Lower lobe of right lung (tissue), 2 donors: Measurements from ENCODE around the gene SULT4A1. TPM values are rescaled to one million over a fixed set of nuclear protein-coding genes. Genes with fewer than 3 reads are reported as not detected.

Experiments
- ATAC-seq, 2 donors: fragments of 200-7000 bp; cut with Tn5 transposase; one replicate each; pipeline ENCODE4 v1.9.1; 2020 to 2022; ENCODE audit warnings: mild to moderate bottlenecking in 2 of 2, moderate library complexity in 2 of 2
- DNase-seq: peaks from one replicate; pipeline ENCODE4 v3.0.0-alpha.2; 2020
- H3K27ac ChIP-seq: fragments of 200-600 bp; one replicate; pipeline ENCODE4 v1.8.0; 2022
- H3K27me3 ChIP-seq: fragments of 200-600 bp; one replicate; pipeline ENCODE4 v1.8.0; 2022; ENCODE audit warnings: low read depth
- H3K36me3 ChIP-seq: fragments of 200-600 bp; one replicate; pipeline ENCODE4 v1.8.0; 2022; ENCODE audit warnings: mild to moderate bottlenecking
- H3K4me1 ChIP-seq: fragments of 200-600 bp; one replicate; pipeline ENCODE4 v1.8.0; 2022
- H3K4me3 ChIP-seq: fragments of 200-600 bp; one replicate; pipeline ENCODE4 v1.8.0; 2022; ENCODE audit warnings: mild to moderate bottlenecking
- H3K9me3 ChIP-seq: fragments of 200-600 bp; one replicate; pipeline ENCODE4 v1.8.0; 2022
- intact Hi-C: fragments of 100-400 bp; cut with DNase I; formaldehyde crosslinking; loops from one replicate; pipeline ENCODE4 v1.11.0; 2022
- total RNA-seq: library from RNA; stranded (reverse); fragmentation: NEBNext Ultra II Directional; extraction: Animal tissue kit (Norgen Biotek cat#: 25700); gene quantifications from one replicate; pipeline ENCODE4 v1.2.1, GENCODE V29; 2021
- TF ChIP-seq, protein P1 (sequence below): fragments of 200-600 bp; IDR thresholded peaks from one replicate; pipeline ENCODE4 v1.8.0; 2022; ENCODE audit warnings: antibody characterized with exemption, mild to moderate bottlenecking
- donor health status: DM: no; HTN: yes; CAD: no; lungs with severe emphysema.

The SULT4A1 gene
- total RNA-seq, 1 donor from 2014 or later, result not detected

DNA sequence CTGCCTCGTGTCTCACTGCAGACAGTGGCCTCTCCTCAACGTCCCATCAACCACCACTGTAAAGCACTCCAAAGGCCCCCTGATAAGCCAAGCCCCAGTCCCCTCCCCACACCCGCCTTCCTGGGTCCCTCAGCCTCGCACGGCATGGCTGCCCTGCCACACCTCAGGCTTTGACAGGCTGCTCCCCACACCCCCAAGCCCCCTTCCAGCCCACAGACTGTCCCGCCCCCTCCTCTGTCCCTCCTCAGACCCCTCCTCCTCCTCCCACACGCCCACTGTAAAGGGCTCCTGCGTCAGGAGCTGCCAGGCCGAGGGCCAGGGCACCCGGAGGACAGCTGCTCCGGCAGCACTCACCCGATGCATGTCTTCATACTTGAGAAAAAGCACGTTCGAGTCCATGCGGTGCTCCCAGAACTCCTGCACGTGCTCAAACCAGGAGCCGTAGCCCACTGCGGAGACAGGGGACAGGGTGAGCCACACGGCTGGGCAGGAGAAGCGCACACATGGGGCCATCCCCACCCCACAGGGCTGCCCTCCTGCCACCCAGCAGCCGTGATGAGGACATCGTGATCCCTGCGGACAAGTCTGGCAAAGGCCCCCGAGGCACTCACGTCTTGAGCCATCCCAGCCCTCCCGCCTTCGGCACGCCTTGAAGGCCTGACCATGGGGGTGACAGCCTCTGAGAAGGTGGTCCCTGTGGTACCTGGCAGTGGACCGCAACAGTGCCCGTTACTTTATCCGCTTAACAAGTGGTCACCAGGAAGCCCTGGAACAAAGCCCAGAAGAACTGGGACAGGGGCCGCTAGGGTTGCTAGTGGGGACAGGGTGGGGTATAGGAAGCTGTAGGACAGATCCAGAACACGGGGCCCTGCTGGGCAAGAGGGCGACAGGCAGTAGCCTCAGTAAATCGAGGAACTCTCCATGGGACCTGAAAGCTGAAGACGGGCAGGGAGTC lies 28.8 kb downstream of the SULT4A1 start:
- Histone ChIP-seq H3K4me3 (no peak overlapping the region), H3K9me3 (no peaks in the 10 kb centered on the region), H3K27ac (no peak overlapping the region), H3K36me3 (no peaks in the 10 kb centered on the region), H3K4me1 (no peaks in the 10 kb centered on the region), H3K27me3 (peaks cover 13% of the 10 kb centered on the region)
- intact Hi-C loops, result no loop called here
- peak; percentile 30 for DNase-seq
- no peak for ATAC-seq
- TF ChIP-seq, protein P1, sequence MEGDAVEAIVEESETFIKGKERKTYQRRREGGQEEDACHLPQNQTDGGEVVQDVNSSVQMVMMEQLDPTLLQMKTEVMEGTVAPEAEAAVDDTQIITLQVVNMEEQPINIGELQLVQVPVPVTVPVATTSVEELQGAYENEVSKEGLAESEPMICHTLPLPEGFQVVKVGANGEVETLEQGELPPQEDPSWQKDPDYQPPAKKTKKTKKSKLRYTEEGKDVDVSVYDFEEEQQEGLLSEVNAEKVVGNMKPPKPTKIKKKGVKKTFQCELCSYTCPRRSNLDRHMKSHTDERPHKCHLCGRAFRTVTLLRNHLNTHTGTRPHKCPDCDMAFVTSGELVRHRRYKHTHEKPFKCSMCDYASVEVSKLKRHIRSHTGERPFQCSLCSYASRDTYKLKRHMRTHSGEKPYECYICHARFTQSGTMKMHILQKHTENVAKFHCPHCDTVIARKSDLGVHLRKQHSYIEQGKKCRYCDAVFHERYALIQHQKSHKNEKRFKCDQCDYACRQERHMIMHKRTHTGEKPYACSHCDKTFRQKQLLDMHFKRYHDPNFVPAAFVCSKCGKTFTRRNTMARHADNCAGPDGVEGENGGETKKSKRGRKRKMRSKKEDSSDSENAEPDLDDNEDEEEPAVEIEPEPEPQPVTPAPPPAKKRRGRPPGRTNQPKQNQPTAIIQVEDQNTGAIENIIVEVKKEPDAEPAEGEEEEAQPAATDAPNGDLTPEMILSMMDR, result no peak

DNA sequence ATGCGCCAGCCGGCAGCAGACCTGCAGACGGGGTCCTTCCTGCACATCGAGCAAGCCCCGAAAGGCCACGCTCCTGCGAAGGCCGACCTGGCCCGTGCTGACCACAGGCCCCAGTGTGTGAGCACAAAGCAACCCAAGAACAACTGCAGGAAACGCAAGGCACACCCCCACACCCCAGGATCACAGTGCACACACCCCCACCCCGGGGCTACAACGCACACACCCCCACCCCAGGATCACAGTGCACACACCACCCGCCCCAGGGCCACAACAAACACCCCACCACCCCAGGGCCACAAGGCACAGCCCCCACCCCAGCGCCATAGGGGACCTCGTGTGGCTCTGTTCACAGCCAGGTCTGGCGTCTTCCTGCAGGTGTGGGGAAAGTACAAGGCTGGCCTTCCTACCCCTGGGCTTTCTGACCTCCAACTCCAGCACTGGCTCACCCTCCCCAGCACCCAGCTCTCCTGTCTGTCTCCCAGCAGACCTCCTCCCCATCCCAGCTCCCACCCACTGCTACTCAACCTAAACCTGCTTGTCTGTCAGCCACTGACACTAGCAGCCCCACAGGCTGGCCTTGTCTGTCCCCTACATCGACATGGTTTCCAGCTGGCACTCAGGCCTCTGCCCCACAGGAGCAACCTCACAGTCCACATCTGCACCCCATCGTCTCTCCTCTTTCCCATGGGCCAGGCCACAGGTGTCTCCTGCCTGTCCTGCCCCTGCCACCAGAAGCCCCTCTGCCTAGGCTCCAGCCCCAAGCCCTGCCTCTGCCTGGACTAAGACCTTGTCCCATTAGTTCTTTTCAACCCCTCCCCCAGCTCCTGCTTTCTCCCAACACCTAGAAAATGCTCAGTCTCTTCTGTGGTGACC lies 29.7 kb downstream of the SULT4A1 start:
- H3K4me1 ChIP-seq, result no peaks in the 10 kb centered on the region
- no peaks in the 10 kb centered on the region for H3K36me3 ChIP-seq
- ATAC-seq (no peak), DNase-seq (peak; percentile 43)
- intact Hi-C loops, result no loop called here
- H3K27ac ChIP-seq, result no peak overlapping the region
- TF ChIP-seq, protein P1, result no peak
- H3K4me3 ChIP-seq, result no peak overlapping the region
- no peaks in the 10 kb centered on the region for H3K9me3 ChIP-seq
- H3K27me3 ChIP-seq, result peaks cover 13% of the 10 kb centered on the region

DNA sequence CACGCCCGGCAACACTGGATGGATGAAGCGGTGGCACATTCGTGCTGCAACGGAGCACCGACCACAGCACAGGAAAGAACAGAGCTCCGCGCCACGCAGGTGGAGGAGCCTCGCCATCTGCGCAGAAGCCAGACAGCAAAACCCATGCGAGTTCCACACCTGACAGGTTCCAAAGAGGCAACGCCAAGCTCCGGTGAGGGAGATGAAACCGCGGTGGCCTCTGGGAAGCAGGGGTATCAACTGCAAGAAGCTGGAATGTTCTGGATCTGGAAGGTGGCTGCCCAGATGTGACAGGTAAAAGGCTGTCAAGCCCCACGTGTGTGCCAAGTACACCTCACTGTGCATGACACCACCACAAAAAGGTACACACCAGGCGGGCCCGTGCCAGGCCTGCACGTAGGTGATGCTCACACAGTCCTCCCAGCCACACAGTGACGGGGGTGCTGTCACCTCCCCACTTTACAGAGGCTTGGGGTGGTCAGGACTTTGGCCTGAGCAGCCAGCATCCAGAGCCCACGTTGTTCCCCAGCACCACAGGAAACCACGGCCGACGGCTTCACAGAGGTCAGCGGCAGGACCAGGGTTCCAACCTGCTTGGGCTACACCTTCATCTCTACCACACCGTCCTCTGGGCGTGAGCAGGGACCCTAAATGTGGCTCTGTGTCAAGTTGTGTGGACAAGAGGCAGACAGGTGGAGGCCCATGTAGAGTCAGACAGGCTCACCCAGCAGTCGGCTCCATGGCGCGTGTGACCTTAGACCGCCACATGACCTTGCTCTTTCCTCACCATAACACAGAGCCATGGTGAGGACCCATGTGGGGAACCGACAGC lies 30.5 kb downstream of the SULT4A1 start:
- no peaks in the 10 kb centered on the region for H3K4me1 ChIP-seq
- intact Hi-C loops, result no loop called here
- no peak overlapping the region for H3K4me3 ChIP-seq
- H3K27ac ChIP-seq, result no peak overlapping the region
- no peaks in the 10 kb centered on the region for H3K36me3 ChIP-seq
- peaks cover 11% of the 10 kb centered on the region for H3K27me3 ChIP-seq
- DNase-seq (peak; percentile 43), ATAC-seq (no peak)
- no peaks in the 10 kb centered on the region for H3K9me3 ChIP-seq
- TF ChIP-seq, protein P1, result no peak

DNA sequence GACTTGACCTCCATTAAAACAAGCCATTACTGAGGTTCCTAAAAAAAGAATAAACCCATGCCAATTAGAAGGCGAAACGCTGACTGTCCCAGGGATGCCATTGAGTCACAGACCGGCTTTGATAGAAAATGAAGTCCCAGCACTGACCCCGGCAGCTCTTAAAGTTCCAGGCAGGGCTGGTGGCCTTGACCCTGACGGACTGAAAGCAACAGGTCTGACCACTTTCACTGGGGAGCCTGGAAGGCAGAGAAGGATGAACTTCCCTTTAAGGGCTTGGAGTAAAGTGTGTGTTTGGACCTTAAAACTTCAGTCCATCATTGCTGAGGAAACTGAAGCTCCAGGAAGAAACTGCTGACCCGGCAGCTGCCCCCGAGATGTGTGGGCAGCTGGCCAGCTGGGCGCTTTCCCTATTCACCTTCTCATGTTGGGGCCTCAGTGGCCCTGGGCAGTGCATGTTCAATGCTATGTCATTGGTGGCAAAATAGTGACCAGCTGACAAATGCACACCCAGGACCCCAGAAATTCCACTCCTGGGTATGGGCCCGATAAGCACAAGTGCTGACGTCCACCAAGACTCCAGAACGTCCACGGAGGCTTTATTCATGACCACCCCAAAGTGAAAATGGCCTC lies 31.3 kb downstream of the SULT4A1 start:
- DNase-seq (peak; percentile 24), ATAC-seq (no peak)
- Histone ChIP-seq H3K36me3 (no peaks in the 10 kb centered on the region), H3K4me1 (no peaks in the 10 kb centered on the region), H3K27me3 (peaks cover 8% of the 10 kb centered on the region), H3K9me3 (no peaks in the 10 kb centered on the region), H3K4me3 (no peak overlapping the region), H3K27ac (peak overlapping the region; percentile 75)
- TF ChIP-seq, protein P1, result no peak
- intact Hi-C loops, result no loop called here
